ENCODE results near the gene DR1.

The DR1 gene

DNA sequence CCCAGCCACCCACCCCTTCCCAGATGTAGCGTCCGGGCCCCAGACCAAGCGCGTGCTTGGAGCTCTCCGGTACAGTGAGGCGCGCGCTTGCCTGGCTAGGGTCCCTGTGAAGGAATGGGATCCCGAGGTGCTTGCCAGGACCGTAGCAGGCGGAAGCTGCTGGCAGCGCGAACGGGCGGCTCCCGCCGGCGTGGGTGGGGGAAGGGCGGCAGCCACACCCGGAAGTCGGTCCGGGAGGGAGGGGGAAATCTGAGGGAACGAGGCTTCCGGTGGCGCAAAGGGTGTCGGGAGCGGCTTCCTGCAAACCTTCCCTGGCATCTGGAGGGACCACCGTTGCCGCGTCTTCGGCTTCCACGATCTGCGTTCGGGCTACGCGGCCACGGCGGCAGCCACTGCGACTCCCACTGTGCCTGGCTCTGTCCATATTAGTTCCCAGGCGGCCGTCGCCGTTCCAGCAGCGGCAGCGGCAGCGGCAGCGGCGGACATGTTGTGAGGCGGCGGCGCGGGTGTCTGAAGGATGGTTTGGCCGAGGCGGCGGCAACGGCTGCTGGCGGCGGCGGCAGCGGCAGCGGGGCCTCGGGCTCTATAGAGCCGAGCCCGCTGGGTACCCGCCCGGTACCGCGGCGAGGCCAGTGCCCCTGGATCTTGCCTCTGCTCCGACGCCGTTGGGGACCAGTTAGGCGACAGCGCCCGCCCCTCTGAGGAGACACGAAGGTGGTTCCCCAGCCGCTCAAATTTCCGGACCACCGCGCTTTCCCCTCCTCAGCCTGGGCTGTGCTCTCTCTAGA lies at the start of gene DR1:
DR1 (plus strand) TSS at position 275 of the 788 bp plus-strand sequence. CDS start 739 bp downstream, outside the sequence.
- DNase-seq = peak; percentile 98

DNA sequence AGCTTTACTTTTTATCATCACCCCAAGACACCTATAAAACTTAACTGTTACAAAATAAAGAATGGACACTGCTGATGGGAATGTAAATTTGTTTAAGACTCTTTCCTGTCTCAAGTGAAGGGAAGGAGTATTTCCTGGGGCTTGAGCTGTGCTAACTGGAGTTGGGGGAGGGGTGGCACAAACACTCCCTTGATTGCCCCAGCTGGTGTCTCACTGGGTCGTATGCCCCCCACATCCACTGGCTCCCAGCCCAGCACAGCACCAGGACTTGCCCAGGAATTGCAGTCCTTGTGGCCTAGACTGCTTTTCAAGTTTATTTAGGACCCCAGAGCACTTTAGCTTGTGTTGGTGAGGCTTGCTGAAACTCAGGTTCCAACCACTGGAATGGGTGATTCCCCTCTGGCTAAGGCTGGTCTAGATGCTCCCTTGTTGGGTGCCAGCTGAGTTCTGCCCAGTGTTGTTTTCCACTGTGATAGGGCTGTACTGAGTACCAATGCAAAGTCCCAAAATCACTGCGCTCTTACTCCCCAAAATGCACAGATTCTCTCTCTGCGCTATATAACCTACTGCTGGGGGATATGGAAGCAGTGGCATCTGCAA lies 49.1 kb upstream of the DR1 start:
- no peak for DNase-seq

DNA sequence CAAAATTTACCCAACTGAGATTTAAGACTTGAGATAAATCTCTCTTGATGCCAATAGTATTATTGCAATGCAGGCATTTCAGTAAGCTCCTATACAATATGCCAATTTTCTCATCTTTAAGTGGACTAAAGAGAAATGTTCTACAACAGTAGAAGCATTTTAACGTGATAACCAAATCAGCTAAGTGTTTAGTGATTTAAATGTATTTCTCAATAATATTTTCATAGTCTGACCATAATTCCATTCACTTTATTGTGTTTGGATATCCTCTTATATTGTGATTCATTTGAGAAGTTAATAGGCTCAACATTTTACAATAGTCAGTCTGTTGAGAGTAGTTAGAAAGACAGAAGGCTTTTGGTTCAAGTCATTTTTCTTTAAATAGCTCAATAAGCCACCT lies 44.6 kb upstream of the DR1 start:
- no peak for DNase-seq

DNA sequence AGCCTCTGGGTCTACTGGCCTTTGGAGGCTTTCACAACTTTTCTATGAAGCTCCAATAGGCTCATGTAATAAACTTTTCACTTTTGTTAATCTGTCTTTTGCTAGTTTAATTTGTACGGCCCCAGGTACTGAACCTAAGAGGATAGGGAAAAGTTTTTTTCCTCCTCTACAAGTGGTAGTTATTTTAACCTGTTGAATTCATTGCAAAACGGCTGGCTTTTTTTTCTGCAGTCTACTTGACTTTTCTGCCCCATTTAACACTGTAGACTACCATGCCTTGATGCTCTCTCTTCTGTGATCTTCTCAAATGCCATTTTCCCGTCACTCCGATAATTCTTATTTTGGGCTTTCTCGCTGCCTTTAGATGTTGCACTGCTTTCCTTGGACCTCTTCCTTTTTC lies 43.6 kb upstream of the DR1 start:
- DNase-seq = no peak

DNA sequence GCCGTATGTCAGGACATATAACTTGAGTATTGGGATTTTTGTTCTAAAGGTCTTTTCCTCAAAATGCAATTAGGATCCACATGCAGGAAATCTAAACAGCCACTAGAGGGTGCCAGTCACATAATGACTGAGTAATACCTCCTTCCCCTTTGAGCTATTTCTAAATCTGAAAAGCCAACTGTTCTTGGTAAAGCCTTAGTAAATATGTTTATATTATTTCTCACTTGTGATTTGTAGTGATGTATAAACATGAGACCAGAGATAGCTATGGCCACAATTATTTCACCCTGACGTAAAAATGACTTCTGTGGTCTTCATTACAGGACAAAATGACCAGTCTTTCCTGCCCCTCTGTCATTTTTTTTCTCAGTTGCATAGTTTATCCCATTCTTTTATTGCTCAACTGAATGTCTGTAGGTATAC lies 41.0 kb upstream of the DR1 start:
- no peak for DNase-seq

DNA sequence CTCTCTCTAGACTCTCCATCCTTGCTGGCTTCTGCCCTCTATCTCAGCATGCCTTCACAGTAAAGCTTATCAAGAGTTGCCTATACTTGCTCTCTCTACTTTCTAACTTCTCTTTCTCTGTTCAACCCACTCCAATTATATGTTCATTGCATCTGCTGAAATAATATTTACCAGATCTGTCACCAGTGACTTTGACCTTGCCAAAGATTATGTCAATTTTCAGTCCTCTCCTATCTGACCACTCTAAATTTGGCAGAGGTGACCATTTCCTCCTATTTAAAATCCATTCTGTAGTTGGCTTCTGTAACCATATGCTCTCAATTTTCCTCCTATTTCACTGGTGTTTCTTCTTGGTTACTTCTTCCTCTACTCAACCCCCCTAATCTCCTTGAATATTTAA lies 38.8 kb upstream of the DR1 start:
- no peak for DNase-seq

DNA sequence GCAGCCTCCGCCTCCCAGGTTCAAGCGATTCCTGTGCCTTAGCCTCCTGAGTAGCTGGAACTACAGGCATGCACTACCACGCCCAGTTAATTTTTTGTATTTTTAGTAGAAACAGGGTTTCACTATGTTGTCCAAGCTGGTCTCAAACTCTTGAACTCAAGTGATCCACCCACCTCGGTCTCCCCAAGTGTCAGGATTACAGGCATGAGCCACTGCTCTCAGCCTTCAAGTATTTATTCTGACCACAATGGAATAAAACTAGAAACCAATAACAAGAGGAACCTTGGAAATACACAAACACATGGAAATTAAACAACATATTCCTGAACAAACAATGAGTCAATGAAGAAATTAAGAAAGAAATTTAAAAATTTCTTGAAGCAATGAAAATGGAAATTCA lies 32.7 kb upstream of the DR1 start:
- no peak for DNase-seq

DNA sequence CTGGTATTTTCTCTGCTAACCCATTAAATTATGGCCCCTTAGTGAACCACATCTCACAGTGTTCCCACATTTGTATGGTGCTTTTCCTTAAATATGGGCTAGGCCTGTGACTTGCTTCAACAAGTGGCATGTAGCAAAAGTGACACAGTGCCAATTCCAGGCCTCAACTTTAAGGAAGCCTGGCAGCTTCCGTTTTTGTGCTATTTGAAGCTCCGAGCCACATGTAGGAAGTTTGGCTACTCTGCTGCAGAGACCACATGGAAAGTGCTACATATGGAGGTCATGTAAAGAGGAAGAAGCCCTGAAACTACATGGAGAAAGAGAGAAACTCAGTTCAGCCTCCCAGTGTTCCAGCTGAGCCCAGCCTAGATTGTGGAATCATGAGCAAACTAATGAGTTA lies 28.5 kb upstream of the DR1 start:
- DNase-seq = no peak

DNA sequence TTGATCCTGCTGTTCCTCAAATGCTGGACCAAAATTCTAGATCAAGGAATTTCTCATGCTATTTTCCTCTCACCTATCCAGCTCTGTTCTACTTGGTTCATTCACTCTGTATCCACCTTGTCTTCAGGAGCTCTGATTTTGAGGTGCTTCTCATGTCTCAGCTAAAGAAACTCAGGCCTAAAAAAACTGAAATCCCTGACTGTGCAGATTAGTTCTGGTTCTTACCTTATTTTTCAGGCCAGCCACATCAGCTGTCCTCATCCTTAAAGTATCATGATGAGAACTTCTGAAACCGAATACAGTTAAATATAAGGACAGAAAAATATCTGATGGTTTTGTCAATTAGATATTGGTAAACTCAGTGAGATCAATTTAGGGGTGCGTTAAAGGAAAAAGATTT lies 27.8 kb upstream of the DR1 start:
- DNase-seq = no peak

DNA sequence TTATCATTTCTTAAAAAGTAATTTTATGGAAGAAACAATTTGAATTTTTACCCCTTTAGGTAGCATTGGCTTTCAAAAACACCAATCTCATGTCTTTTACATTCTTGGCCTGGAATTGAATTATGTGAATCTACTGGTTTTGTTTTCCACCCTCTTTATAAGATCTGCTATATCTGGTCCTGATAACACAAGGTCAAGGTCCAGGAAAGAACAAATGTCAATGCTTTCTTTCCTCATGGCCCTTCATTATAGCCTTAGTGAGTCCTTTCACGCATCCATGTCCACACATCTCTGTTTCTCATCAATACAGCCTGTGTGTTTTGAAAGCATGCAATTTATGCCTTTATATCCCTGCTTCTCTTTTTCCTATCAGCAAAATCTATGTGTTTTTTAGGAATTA lies 24.0 kb upstream of the DR1 start:
- no peak for DNase-seq

DNA sequence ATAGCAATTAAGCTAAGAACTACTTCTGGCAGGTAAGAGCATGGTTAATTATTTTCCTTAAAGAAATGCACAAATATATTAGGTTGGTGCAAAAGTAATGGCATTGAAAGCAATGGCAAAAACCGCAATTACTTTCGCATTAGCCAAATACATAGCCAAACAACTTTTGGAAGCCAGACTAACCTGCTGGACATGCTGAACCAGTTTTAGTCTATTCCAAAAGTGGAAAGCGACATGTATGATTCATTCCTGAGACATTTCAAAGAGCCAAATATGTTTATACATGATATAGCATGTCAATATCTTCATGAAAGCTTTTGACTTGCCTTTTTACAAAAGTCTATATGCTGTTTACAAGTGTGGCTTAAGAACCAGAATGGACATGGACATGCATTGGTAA lies 23.4 kb upstream of the DR1 start:
- DNase-seq = no peak

DNA sequence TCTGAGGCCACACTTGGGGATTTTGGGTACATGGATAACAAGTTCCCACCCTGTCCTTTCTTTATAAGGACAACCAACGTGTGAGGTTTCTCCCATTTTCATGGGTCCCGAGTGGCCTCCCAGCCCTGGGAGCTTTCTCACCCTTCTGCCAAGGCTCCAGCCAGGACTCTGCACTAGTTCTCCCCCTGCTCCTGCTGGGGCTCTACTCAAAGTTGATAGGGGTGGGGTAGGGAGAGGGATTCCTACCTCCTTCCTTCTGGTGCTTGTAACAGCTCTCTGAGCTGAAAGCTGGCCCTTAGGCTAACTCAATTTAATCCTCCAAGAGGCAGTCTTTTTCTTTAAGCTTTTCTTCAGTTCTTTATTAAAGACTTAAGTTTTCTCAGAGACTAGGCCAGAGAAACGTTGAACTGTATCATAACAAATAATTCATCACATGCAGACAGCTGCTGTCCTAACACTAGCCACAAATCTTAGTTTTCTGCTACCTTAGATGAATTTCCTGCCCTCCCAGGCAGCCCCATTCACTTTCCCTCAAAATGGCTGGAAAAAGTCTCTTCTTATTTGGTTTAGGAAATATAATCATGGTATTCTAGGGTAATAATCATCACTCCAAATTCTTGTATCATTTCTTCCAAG lies 22.4 kb upstream of the DR1 start:
- no peak for DNase-seq

DNA sequence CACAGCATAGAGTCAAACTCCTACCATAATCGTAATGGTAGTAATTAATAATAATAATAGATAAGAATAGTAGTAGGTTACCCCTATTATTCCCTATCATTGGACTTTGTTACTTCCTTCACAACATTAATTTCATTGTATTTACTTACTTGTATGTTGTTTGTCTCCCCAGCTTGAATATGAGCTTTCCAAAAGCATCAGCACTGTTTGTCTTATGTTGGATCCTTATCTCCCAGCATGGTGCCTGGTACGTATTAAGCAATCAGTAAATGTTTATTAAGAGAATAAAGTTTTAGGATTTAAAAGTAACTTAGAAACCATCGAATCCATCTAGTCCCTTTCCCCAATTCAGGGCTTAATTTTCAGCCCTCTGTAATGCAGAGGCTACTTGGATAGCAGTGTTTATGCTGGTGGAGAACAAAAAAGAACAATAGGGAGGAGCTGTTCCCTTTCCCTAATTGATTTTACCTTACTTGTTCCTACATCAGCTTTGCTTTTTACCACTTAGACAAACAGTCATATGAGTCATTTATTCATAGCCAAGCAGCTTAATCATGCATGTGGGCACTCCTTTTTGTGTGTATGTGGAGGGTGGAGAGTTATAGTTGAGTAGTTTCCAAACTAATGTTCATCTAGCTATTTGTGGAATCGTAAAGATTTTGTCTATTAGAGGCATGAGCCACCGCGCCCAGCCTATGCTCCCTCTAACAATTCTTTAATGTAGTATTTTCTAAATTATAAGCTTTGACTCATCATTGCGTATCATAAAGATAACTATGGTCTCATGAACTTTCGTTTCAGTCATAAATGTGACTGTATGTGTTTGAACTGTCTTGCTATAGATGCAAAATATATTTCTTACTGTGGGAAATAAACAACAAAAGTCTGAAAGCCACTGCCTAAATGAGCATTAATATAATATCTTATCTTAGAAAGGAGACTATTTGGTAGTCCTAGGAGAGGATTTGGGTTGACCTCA lies 20.9 kb upstream of the DR1 start:
- no peak for DNase-seq

DNA sequence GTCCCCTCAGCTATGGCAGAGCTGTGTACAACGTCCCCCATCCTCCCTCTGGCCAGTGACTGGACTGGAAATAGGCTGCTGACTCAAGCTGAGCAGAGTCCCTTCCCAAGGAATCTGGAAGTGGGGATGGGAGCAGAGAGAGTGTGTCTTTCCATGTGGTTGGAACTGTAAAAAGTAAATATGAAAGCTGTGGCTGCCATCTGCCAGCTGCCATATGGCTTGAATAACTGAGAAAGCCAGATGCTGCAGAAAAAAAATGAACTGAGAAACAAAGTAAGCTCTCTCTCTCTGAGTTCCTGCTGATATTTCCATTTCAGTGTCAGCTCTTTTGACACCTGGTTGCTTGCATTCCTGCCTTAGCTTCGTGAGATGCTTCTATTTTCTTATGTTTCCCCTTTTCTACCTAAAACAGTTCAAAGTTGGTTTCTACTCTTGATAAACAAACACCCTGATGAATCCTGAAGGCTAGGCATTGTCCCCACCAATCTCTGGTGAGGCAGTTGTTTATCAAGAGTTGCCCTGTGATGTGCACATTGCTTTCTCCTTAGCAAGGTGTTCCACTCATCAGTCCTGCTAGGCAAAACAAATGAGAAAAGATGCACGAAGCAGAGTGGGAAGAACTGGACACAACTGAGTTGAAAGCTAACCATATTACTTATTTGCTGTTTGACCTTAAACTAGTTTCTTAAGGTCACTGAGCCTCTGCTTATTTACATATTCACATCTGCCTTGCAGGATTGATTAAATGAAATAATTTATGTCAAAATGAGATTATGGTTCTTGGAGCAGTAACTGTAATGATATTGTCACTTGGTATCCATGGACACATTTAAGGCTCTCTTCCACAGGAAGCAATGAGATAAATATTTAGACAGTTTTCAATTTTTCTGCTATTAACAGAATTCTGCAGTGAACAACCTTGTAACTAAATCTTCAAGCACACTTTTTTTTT lies 16.6 kb upstream of the DR1 start:
- DNase-seq = no peak

DNA sequence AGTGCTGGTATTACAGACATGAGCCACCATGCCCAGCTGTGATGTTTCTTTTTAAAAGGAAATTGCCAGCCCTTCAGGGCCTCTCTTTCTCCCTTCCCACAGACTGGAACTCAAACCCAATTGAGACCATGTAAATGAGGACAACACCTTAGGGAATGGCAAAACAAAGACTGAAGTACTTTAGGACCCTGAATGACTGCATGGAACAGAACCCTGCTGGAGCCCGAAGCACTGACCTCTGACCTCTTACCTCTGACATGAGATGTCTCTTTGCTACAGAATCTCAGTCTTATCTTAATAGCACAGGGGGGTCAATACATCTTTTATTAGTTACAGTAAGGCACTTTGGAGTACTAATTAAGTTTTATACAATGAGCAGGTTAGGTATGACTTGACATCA lies 15.5 kb upstream of the DR1 start:
- no peak for DNase-seq

DNA sequence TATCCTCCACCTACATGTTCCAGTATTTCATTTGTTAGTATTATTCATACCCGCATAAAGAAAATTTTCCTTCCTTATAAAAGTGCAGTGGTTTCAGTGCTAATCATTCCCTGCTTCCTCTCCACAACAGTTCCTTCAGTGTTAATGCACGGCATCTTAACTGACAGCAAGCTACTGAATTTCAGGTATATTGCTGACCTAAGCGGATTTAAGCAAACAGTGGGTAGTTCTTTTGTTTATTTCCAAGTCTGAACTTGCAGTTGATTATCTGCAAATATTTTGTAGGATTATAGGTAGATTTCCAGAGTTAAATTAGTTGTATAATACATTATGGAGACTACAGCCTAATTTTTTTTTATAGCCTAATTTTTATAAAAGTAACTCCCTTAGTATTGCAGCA lies 15.1 kb upstream of the DR1 start:
- DNase-seq = no peak

DNA sequence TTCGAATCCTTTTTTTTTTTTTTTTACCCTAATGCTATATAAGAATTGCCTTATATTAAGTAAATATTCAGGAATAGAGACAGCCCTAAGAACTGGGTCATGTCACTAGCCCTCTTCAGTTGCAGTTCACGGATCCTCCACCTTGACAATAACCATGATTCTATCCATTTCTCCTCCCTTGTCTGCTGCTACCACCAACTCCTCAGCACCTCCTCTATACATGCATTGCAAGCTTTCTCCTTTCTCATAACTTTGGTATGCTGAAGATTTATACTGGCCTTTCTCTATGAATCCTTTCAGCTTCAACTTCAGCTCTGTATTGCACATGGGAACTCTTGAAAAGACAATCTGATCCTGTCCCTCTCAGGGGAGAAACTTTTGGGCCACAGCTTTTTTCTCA lies 14.3 kb upstream of the DR1 start:
- no peak for DNase-seq

DNA sequence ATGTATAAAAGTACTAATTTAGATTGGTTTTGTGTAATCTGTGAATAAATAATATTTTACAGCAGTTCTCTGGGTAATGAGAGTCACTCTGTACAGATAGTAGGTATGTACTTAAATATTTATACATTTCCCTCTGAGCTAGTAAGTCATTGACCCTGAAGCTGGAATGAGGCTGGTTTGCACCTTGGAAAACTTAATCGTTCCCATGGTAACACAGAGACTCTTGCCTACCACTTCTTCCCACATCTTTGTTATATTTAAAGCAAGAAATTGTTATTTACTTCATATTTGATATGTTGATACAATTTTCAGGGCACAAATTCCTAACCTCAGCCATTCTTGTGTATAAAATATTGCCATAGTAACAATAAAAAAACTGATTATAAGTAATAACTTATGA lies 13.3 kb upstream of the DR1 start:
- no peak for DNase-seq

DNA sequence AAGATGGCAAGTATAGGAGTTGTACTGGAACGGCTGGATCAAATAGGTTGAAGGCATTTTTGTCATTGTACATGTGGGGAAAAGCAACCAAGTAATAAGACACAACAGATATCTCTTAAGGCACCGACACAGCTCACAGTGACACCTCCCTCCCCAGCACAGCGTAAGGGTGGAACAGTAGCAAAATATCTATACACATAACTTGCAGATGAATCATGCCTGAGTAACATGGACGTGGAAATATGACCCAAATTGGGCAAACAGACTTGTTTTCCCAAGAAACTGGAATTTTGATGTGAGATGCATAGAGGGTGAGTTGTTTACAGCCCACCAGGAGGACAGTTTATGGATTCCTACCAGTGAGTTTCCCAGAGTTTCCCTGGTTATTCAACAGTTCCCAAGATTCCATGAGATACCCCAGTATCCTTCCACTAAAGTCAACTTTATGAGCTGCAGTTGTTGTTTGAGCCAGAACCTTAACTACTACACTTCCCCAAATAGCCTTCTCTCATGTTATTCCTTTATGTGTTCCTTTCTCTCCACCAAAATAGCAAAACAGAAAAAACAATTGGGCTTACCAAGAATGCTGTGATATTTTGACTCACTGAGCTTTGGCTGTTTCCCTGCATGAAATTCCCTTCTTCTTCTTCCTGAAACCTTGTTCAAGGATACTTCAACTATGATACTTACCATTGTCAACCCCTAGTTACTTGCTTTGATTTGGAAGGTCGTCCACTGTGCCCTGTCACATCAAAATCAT lies 7.1 kb upstream of the DR1 start:
- no peak for DNase-seq

DNA sequence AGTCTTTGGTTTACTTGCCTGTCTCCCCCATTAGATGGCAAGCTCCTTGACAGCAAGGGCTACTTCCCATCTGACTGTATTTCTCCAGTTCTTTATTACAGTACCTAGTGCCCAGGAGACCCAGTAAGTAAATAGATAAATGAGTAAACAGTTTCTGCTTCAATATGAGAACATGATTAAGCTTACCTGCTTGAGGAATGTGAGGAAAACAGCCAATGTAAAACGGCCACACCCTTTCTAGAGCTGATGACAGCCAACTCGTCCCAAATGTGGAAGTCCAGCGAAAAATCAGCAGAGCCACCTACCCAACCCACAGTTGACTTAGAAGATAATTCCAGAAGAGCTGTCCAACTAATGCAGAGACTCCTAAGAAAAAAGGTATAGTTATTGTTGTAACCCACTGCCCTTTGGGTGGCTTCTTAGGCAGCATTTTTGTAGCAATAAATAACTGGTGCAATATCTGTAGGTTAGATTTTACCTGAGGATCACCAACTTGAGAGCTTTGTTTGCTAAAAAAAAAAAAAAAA lies 6.5 kb upstream of the DR1 start:
- no peak for DNase-seq

DNA sequence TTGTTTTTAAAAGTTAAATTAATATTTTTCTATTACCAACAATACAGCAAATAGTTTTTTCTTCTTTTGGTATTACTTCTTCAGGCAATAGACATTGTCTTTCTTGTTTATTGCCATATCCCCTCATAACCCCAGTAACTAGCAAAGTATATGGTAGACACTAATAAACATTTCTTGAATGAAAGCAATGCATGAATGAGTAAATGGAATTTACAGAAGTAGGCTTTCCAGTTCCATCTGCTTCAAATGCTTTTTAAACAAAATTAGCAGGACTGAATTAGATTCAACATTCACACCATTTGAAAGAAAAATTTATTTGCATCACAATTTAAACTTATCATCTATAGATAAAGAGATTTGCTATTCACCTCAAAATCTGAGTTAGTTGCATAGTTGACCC lies 5.6 kb upstream of the DR1 start:
- no peak for DNase-seq

All from right forelimb (tissue), 1 donor.